ENCODE results near the gene CNKSR3. TPM values are rescaled to one million over a fixed set of nuclear protein-coding genes. Genes with fewer than 3 reads are reported as not detected.

Gene CNKSR3
- total RNA-seq, 2 donors from 2014 or later, result 5.9 to 8.0 TPM

- no peaks in the 10 kb centered on the region for H3K9me3 Mint-ChIP-seq
- 90 to 95% methylated on average over 2 to 9 of the region's 9 CpGs for WGBS, 2 experiments (ENCODE audit: insufficient coverage in 1 of 2, insufficient read length in 1 of 2)
- Histone ChIP-seq H3K36me3 (ENCODE audit: control insufficient read depth, insufficient read depth, low read length) (no peaks in the 10 kb centered on the region), H3K9ac (ENCODE audit: extremely low read depth, low read length, poor library complexity, severe bottlenecking) (no peak overlapping the region), H3K27me3 (ENCODE audit: control insufficient read depth, insufficient read depth, low read length, poor library complexity, severe bottlenecking) (no peaks in the 10 kb centered on the region), H3K27ac (ENCODE audit: low read depth, low read length) (no peak overlapping the region), H3K4me1 (ENCODE audit: control insufficient read depth, insufficient read depth, low read length) (no peaks in the 10 kb centered on the region), H3K4me3 (ENCODE audit: low read length) (no peak overlapping the region), H3K9me3 (ENCODE audit: control insufficient read depth, low read length) (no peaks in the 10 kb centered on the region)
- DNase-seq, result no peak
- H3K36me3 Mint-ChIP-seq (ENCODE audit: low read depth), result peaks cover 2% of the 10 kb centered on the region
- no peak overlapping the region for H3K4me3 Mint-ChIP-seq
- H3K27ac Mint-ChIP-seq, result no peak overlapping the region
- no peaks in the 10 kb centered on the region for H3K27me3 Mint-ChIP-seq (ENCODE audit: insufficient read depth)
- no peak for TF ChIP-seq CTCF (conservative IDR thresholded peaks at IDR 0.05)
- H3K4me1 Mint-ChIP-seq, result peaks cover 4% of the 10 kb centered on the region
These were observed 24.7 kb downstream of the CNKSR3 start for GRCh38 chr6:154485815-154486214.

- DNase-seq, result no peak
- no peak overlapping the region for H3K27ac Mint-ChIP-seq
These were observed 25.5 kb downstream of the CNKSR3 start for GRCh38 chr6:154484942-154485341.

GRCh38 chr6:154482858-154483257, 27.6 kb downstream of the CNKSR3 start:
- Mint-ChIP-seq H3K27me3 (ENCODE audit: insufficient read depth) (no peaks in the 10 kb centered on the region), H3K27ac (no peak overlapping the region), H3K9me3 (no peaks in the 10 kb centered on the region), H3K36me3 (ENCODE audit: low read depth) (no peaks in the 10 kb centered on the region), H3K4me1 (peaks cover 12% of the 10 kb centered on the region), H3K4me3 (no peak overlapping the region)
- DNase-seq, result no peak
- H3K4me3 ChIP-seq (ENCODE audit: low read length), result no peak overlapping the region
- H3K27ac ChIP-seq (ENCODE audit: low read depth, low read length), result no peak overlapping the region
- no peaks in the 10 kb centered on the region for H3K4me1 ChIP-seq (ENCODE audit: control insufficient read depth, insufficient read depth, low read length)
- 88 to 92% methylated on average over 4 of the region's 4 CpGs for WGBS, 2 experiments (ENCODE audit: insufficient coverage in 1 of 2, insufficient read length in 1 of 2)
- H3K27me3 ChIP-seq (ENCODE audit: control insufficient read depth, insufficient read depth, low read length, poor library complexity, severe bottlenecking), result no peaks in the 10 kb centered on the region
- no peak for TF ChIP-seq CTCF (conservative IDR thresholded peaks at IDR 0.05)
- no peaks in the 10 kb centered on the region for H3K36me3 ChIP-seq (ENCODE audit: control insufficient read depth, insufficient read depth, low read length)
- no peaks in the 10 kb centered on the region for H3K9me3 ChIP-seq (ENCODE audit: control insufficient read depth, low read length)
- no peak overlapping the region for H3K9ac ChIP-seq (ENCODE audit: extremely low read depth, low read length, poor library complexity, severe bottlenecking)

More at GRCh38 chr6:154484942-154485341, 25.5 kb downstream of the CNKSR3 start:
- H3K27me3 Mint-ChIP-seq (ENCODE audit: insufficient read depth), result no peaks in the 10 kb centered on the region
- H3K4me1 Mint-ChIP-seq, result peaks cover 4% of the 10 kb centered on the region
- no peaks in the 10 kb centered on the region for H3K9me3 Mint-ChIP-seq
- no peaks in the 10 kb centered on the region for H3K9me3 ChIP-seq (ENCODE audit: control insufficient read depth, low read length)
- H3K4me1 ChIP-seq (ENCODE audit: control insufficient read depth, insufficient read depth, low read length), result no peaks in the 10 kb centered on the region
- H3K36me3 ChIP-seq (ENCODE audit: control insufficient read depth, insufficient read depth, low read length), result no peaks in the 10 kb centered on the region
- H3K27ac ChIP-seq (ENCODE audit: low read depth, low read length), result no peak overlapping the region
- no peak overlapping the region for H3K9ac ChIP-seq (ENCODE audit: extremely low read depth, low read length, poor library complexity, severe bottlenecking)
- peaks cover 2% of the 10 kb centered on the region for H3K36me3 Mint-ChIP-seq (ENCODE audit: low read depth)
- TF ChIP-seq CTCF (conservative IDR thresholded peaks at IDR 0.05), result no peak
- H3K27me3 ChIP-seq (ENCODE audit: control insufficient read depth, insufficient read depth, low read length, poor library complexity, severe bottlenecking), result no peaks in the 10 kb centered on the region
- no peak overlapping the region for H3K4me3 ChIP-seq (ENCODE audit: low read length)
- H3K4me3 Mint-ChIP-seq, result no peak overlapping the region

Data from endodermal cell (in vitro differentiated cells).